Muscle of arm (tissue), 12 donors: ENCODE measurements around the gene BCL3. TPM values are rescaled to one million over a fixed set of nuclear protein-coding genes. Genes with fewer than 3 reads are reported as not detected.

Experiments used
- DNase-seq: peaks from one replicate; pipeline ENCODE4 v3.0.0-alpha.2; 2013
- polyA plus RNA-seq, 12 donors: library from polyadenylated mRNA; unstranded; fragments of 120-200 nt; gene quantifications; one replicate each; pipeline ENCODE4 v1.2.1, GENCODE V29; 2013; ENCODE audit not compliant: insufficient read length in 12 of 12

The BCL3 gene
- polyA plus RNA-seq, 12 donors: 8.4 to 25.4 (median 9.6) TPM; not detected in 1

- DNase-seq: no peak
Observed at GRCh38 chr19:44738603-44739558, 9.6 kb upstream of the BCL3 start.

- DNase-seq: no peak
Observed at GRCh38 chr19:44740351-44740824, 8.1 kb upstream of the BCL3 start.

GRCh38 chr19:44741258-44741731 is 7.2 kb upstream of the BCL3 start:
- no peak for DNase-seq

GRCh38 chr19:44741841-44742329 is 6.6 kb upstream of the BCL3 start:
- peak; percentile 94 for DNase-seq

GRCh38 chr19:44742330-44743061 is 6.0 kb upstream of the BCL3 start:
- DNase-seq: no peak

GRCh38 chr19:44744871-44745332 is 3.6 kb upstream of the BCL3 start:
- no peak for DNase-seq

GRCh38 chr19:44745341-44745831 is 3.1 kb upstream of the BCL3 start:
- DNase-seq: peak; percentile 86

GRCh38 chr19:44745887-44746600 is 2.5 kb upstream of the BCL3 start:
- DNase-seq: no peak

- no peak for DNase-seq
Observed at GRCh38 chr19:44746616-44746945, 1.9 kb upstream of the BCL3 start.

- DNase-seq: peak; percentile 90
Observed at GRCh38 chr19:44746946-44747738, 1.4 kb upstream of the BCL3 start.

- peak; percentile 64 for DNase-seq
Observed at GRCh38 chr19:44747739-44748425, 626 bp upstream of the BCL3 start.

GRCh38 chr19:44749292-44749691 is 784 bp downstream of the BCL3 start:
- DNase-seq: no peak

- DNase-seq: no peak
Observed at GRCh38 chr19:44749994-44750393, 1.5 kb downstream of the BCL3 start.

GRCh38 chr19:44752123-44752815 is 3.8 kb downstream of the BCL3 start:
- DNase-seq: no peak

GRCh38 chr19:44752816-44753625 is 4.5 kb downstream of the BCL3 start:
- peak; percentile 79 for DNase-seq

GRCh38 chr19:44753626-44753931 is 5.1 kb downstream of the BCL3 start:
- no peak for DNase-seq

GRCh38 chr19:44753932-44754749 is 5.6 kb downstream of the BCL3 start:
- peak; percentile 65 for DNase-seq

GRCh38 chr19:44754750-44755080 is 6.2 kb downstream of the BCL3 start:
- DNase-seq: no peak
